Activated CD4-positive, alpha-beta T cell treated with anti-CD3 and anti-CD28 coated beads, Interleukin-10, Interleukin-2, amounts not matched to agents 100 ng/mL and 50 ng/mL, durations not matched to agents 16 hours and 8 hours (primary cell): Measurements from ENCODE around the gene PROKR2.

Experiments
- DNase-seq: peaks from one replicate; pipeline ENCODE4 v3.0.0-alpha.2; 2020

PROKR2 gene

GRCh38 chr20:5279661-5280060 lies 37.1 kb downstream of the PROKR2 start:
- no peak for DNase-seq

- no peak for DNase-seq
These were observed 44.5 kb downstream of the PROKR2 start for GRCh38 chr20:5272268-5272667.

- no peak for DNase-seq
These were observed 46.2 kb downstream of the PROKR2 start for GRCh38 chr20:5270603-5271002.

GRCh38 chr20:5268449-5268848 lies 48.3 kb downstream of the PROKR2 start:
- DNase-seq = no peak

- no peak for DNase-seq
These were observed 49.7 kb downstream of the PROKR2 start for GRCh38 chr20:5267092-5267491.
